ENCODE results near the gene PKD2L1.

DNA sequence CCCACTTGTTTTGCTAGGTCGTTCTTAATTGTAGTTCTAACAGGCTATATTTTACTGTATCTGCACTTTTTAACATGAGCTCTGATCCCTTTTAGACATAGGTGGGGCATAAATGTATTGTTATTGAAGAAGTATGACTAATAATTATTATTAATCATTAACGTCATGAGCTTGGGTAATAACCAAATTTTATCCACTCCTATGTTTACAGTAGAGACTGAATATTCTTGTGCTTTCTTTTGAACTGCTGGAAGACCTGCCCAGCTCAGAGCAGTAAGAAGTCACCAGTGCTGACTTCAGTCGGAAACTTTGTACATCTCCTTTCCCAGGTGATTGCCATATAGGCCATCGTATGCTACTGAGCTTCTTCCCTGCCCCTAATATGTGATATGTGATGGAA lies 18.7 kb downstream of the PKD2L1 start:
- TF ChIP-seq BHLHE40 (IDR thresholded peaks at IDR 0.05; ENCODE audit: borderline replicate concordance) (no peak), ELF4 (IDR thresholded peaks at IDR 0.05) (no peak), ZNF384 (IDR thresholded peaks at IDR 0.05) (no peak), ARNT (IDR thresholded peaks at IDR 0.05) (no peak), FOXK2 (IDR thresholded peaks at IDR 0.05) (no peak), LEF1 (IDR thresholded peaks at IDR 0.05; ENCODE audit: borderline replicate concordance) (no peak), CTBP1 (IDR thresholded peaks at IDR 0.05; ENCODE audit: borderline replicate concordance) (no peak), TARDBP (IDR thresholded peaks at IDR 0.05) (no peak), FOXA1 (IDR thresholded peaks at IDR 0.05) (no peak)
